NCI-H748 treated with DMSO at 0.1 percent for 48 hours (cell line): ENCODE results near the gene LRPAP1.

Experiments
- DNase-seq: peaks from one replicate; lab custom pipeline; 2025; lab: John Stamatoyannopoulos, UW

Gene LRPAP1

GRCh38 chr4:3501126-3501824 lies 30.9 kb downstream of the LRPAP1 start:
- no peak for DNase-seq

- DNase-seq, result no peak
Observed at GRCh38 chr4:3500634-3501101, 31.6 kb downstream of the LRPAP1 start.

DNA sequence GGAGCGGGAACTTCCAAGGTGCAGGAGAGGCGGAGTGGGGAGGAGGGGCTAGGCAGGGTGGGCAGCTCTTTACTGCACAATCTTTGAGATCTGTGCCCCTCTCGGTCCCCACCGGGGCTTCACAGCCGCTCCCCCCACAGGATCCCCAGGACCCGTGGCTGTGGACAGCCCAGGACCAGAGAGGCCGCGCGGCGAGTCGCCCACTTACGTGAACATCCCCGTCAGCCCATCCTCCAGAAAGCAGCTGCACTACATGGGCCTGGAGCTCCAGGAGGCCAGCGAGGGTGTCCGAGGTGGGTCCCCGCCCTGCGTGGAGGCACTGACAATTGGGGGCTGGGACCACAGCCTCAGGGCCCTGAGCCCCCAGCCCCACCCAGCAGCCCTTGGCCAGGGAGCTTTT lies 32.1 kb downstream of the LRPAP1 start:
- no peak for DNase-seq

DNA sequence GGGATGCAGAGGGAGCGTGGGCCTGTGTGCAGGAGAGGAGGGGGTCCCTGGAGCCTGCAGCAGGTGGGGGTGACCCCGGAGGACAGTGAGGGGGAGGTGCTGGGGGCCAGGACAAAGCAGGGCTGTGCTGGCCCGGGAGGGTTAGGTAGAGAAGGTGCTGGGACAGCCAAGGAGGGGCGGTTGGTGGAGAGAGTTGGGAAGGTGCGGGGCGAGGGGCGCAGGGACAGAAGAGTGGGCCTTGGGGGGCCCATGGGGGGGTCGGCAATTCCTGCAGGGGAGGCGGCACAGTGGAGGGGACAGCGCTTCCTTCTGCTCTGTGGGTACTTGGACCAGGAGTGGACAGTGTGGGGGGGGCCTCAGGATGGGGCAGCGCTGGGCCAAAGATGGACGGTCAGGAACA lies 32.5 kb downstream of the LRPAP1 start:
- no peak for DNase-seq

- DNase-seq, result no peak
Observed at GRCh38 chr4:3498901-3499510, 33.2 kb downstream of the LRPAP1 start.

DNA sequence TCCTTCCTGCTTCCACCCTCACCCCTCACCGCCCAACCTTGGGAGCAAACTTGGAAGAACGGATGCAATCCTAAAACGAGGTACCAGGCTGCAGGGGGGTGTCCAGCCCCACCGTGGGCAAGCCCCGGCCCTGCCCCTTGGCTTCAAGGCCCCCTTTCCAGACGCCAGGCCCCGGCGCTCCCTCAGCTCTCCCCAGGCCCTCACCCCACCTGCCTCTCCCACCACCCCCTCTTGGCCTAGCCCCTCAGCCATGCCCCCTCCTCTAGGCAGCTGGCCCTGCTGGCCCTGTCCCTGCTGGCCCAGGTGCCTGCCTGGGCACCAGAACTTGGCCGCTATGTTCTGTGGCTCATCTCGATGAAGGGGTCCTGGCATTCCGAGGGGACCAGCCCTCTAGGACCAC lies 33.8 kb downstream of the LRPAP1 start:
- DNase-seq, result no peak

DNA sequence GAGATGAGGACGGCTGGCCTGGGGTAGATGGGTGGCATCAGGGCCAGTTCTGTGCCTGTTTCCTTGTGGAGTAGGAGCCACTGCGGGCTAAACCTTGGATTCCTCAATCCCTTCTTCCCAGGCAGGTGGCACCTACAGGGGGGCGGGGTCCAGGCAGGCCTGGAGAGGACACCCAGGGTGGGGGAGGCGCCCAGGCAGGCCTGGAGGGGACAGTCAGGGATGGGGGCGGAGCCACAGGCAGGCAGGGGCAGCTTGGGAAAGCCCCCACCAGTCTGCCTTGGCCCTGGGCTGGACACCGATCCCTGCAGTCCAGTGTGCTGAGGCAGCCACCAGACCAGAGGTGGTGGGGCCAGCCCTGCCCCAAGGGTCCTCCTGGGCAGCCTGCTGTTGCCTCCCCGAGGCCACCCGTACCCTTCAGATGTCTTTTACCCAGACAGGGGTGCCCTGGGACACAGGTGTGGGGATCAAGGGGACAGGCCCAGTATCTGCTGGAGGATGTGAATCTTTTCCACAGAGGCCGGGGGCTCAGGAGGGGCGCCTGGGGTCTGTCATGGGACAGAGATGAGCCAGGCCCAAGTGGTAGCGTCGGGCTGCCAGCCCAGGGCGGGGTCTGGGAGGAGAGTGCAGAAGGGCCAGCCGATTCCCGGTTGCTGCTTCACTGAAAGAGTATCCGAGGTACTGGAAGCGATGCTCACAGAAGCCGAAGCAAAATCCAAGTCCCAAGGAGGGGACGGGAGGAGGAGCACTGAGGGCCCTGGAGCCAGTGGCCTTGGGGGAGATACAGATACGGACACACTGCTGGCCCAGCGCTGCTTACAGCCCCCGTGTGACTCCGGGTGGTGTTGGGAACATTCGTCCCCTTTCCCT lies 34.5 kb downstream of the LRPAP1 start:
- DNase-seq, result no peak

DNA sequence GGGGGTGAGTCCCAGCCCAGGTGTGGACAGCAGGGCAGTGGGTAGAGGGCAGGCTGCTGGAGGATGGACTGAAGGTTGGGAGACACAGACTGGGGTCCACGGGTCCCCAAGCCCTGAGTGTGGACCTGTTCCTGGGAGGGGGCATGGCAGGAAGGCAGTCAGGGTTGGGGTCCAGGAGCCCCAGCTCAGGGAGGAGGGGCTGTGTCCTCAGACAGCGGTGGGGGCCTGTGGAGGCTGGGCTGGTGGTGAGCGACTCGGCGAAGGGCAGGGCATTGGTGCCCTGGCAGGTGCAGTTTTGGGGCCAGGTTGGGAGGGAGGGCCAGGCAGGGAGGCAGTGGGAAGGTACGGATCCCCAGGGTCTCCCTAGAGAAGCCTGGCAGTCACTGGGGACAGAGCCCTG lies 35.1 kb downstream of the LRPAP1 start:
- no peak for DNase-seq

DNA sequence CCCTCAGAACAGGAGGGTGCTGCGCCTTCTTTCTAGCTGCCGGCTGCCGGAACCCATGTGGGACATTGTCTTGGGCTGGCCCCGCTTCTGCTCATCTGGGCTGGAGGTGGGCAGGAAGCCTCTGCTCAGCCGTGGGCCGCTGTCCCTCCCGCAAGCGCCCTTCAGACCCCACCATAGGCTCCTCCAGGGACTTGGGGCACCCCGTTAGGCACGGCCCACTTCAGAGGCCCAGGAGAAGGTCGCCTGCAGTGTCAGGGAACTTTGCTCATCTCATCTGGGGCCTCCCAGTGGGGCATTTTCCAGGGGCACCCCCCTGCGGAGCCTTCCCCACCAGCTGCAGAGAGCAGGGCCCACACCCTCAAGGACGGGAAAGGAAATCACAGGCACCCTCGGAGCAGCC lies 36.2 kb downstream of the LRPAP1 start:
- DNase-seq, result no peak

GRCh38 chr4:3495204-3495975 lies 36.8 kb downstream of the LRPAP1 start:
- DNase-seq, result no peak

DNA sequence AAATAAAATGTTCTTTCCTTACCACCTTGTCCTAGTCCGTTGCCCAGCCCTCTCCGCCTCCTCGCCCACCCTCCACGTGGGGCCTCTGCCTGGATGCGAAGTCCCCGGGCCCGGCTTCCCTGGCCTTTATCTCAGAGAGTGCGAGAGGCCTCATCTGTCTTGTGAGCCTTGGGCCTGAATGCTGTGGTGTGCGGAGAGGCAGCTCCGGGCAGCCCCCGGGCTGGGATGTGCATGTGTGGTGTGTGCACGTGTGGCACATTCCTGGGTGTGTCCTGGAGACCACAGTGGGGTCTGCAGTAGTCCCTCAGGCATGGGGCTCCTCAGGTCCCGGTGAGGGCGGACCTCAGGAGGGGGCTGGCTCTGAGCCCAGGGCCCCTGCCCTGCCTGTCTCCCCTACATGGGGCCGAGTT lies 37.8 kb downstream of the LRPAP1 start:
- DNase-seq, result no peak

DNA sequence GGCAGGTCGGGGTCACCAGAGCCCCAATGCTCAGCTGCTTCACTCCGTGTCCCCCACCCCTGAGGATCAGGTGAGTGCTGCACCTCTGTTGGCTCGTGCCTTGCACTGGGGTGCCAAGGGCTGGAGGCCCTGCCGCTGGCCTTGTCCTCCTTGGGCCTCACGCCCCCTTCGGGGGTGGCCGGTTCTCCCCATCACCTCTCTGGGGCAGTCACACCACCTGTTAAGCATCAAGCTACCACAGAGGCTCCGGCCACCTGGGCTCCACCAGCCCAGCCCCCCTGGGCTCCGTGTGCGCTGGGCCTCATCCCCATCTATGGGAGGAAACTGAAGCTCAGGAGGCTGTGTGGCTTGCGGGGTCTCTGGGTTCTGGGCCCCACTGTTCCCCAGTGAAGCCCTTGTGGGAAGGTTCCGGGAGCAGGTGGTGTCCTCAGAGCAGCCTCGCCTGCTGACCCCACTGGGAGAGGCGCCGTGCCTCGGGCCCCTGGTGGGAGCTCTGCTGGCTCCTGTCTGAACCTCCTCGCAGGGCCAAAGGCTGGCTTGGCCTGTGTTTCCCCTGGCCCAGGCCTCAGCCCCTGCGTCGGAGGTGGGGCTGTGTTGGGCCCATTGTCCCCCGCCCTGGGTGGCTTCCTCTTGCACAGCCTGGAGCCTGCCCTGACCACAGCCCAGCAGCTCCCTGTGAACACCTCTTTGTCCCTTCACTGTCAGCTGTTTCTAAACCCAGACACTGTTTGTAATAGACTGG lies 38.3 kb downstream of the LRPAP1 start:
- no peak for DNase-seq

DNA sequence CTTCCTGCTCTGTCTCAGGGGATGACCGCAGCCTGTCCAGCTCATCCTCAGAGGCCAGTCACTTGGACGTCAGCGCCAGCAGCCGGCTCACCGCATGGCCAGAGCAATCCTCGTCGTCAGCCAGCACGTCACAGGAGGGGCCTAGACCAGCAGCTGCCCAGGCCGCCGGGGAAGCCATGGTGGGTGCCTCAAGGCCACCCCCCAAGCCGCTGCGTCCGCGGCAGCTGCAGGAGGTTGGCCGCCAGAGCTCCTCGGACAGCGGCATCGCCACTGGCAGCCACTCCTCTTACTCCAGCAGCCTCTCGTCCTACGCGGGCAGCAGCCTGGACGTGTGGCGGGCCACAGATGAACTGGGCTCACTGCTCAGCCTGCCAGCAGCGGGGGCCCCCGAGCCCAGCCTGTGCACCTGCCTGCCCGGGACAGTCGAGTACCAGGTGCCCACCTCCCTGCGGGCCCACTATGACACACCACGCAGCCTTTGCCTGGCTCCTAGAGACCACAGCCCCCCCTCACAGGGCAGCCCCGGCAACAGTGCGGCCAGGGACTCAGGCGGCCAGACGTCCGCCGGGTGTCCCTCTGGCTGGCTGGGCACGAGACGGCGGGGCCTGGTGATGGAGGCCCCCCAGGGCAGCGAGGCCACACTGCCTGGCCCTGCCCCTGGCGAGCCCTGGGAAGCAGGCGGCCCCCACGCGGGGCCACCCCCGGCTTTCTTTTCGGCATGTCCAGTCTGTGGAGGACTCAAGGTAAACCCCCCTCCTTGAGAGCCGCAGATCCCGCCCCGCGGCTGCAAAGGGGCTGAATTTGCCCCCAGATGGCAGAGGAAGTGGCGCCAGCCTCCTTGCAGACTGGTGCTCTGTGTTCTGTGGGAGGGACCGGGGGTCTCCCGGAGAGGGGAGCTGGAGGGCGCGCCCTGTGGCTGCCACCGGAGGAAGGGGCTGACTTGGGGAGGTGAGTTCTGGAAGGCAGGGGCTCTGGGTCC lies 39.2 kb downstream of the LRPAP1 start:
- DNase-seq, result no peak

DNA sequence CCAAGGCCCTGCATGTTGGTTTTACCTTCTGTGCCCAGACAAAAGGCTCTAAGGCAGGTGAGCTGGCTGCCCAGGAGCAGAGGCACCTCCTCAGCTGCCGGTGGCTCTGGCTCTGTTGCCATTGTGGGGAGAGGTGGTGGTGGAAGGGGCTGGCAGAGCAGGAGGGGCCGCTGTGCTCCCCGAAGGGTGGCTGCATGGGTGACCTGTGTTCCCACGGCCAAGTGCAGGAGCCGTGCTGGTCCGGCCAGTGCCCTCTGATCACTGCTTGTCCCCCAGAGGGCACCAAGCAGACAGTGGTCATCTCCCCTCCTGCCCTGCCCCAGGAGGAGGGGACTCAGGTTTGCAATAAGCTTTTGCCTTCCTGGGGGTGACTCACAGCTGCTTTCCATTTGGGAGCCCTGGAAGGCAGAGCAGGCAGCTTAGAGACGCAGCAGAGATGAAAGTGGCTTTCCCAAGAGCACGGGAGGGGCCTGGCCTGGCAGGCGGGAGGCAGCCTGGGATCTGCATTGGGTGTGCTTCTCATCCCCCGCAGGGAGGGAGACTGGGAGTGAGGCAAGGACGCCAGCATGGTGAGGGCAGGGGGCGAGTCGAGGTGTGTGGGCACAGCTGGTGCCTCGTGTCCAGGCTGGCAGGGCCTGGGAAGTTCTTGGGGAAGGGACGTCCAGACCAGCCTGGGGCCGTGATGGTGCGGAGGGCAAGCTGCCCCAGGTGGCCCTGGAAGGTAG lies 40.4 kb downstream of the LRPAP1 start:
- DNase-seq, result no peak

DNA sequence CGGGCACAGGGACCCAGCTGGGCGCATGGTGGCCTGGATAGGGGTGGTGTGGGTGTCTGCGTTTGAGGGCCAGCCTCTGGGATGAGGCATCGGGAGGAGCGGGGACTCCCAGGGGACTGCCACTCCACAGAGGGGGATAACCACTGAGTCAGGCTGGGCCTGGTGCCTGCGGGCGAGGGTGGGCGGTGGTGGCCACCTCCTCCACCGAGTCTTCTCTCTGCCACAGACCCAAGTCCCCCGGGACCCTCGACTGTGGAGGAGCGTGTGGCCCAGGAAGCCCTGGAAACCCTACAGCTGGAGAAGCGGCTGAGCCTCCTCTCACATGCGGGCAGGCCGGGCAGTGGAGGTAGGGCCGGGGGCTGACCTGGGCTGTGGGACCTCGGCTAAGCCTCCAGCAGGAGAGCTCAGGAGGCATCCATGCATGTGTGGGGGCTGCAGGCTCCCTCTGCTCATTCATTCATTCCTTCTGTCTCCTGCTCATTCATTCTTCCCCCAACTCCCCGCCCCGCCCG lies 42.7 kb downstream of the LRPAP1 start:
- DNase-seq, result no peak

GRCh38 chr4:3488820-3489219 lies 43.4 kb downstream of the LRPAP1 start:
- DNase-seq, result no peak

DNA sequence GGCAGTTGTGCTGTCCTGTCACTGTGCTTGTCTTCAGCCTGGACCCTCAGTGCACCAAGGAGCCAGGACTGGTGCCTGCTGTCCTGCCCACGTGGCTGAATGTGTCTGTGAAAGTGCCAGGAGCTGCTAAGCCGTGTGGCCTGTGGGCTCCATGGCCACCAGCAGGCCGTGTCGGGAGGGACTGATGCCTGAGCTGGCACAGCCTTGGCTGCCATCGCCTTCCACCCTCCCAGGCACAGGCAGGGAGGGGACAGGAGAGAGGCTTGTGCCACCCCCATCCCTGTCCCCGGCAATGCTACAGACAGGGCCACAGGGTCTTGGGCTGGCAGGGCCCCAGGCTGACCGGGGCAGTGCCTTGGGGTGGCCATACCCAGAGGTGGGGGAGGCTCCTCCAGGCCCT lies 44.4 kb downstream of the LRPAP1 start:
- DNase-seq, result no peak

- DNase-seq, result no peak
Observed at GRCh38 chr4:3486541-3487540, 45.4 kb downstream of the LRPAP1 start.
